ENCODE data around the gene FXYD3.
"Not testable (repeated sequence)": the region's sequence is repeated elsewhere in the genome, so short reads cannot be mapped to it uniquely, and the experiment has no call there.

Gene FXYD3

GRCh38 chr19:35125749-35126623, 10.4 kb downstream of the FXYD3 start:
- no peak for DNase-seq

- no peak for DNase-seq
Observed at GRCh38 chr19:35126624-35126959, 11.0 kb downstream of the FXYD3 start.

GRCh38 chr19:35127871-35128270, 12.2 kb downstream of the FXYD3 start:
- no peak for DNase-seq

- no peak for DNase-seq
Observed at GRCh38 chr19:35128398-35129057, 12.9 kb downstream of the FXYD3 start.

- not testable (repeated sequence) for DNase-seq
Observed at GRCh38 chr19:35129724-35130274, 14.2 kb downstream of the FXYD3 start.

GRCh38 chr19:35130761-35131720, 15.4 kb downstream of the FXYD3 start:
- DNase-seq, result no peak

- no peak for DNase-seq
Observed at GRCh38 chr19:35132254-35132653, 16.6 kb downstream of the FXYD3 start.

GRCh38 chr19:35133826-35134225, 18.2 kb downstream of the FXYD3 start:
- DNase-seq, result no peak

GRCh38 chr19:35134601-35135242, 19.1 kb downstream of the FXYD3 start, which contains the start of gene LGI4:
TSS of gene LGI4 (minus strand) at chr19:35135059. CDS start at chr19:35134680, 379 bp downstream.
- no peak for DNase-seq

- peak; percentile 31 for DNase-seq
Observed at GRCh38 chr19:35135389-35135909, 19.8 kb downstream of the FXYD3 start.

- no peak for DNase-seq
Observed at GRCh38 chr19:35136231-35136630, 20.6 kb downstream of the FXYD3 start.

- no peak for DNase-seq
Observed at GRCh38 chr19:35136977-35137702, 21.5 kb downstream of the FXYD3 start.

- no peak for DNase-seq
Observed at GRCh38 chr19:35138305-35138892, 22.8 kb downstream of the FXYD3 start, which contains the start of gene FXYD1. TSS of gene FXYD1 (plus strand) at chr19:35138824. CDS start at chr19:35140080, 1,256 bp downstream.

GRCh38 chr19:35140207-35140961, 24.8 kb downstream of the FXYD3 start:
- no peak for DNase-seq

- DNase-seq, result peak; percentile 82
Observed at GRCh38 chr19:35140962-35141836, 25.6 kb downstream of the FXYD3 start.

- DNase-seq, result no peak
Observed at GRCh38 chr19:35141837-35142605, 26.4 kb downstream of the FXYD3 start.

- DNase-seq, result no peak
Observed at GRCh38 chr19:35142606-35143230, 27.1 kb downstream of the FXYD3 start.

Measured in DMS153 (cell line).